Stimulated activated naive CD8-positive, alpha-beta T cell treated with anti-CD3 and anti-CD28 coated beads, Interleukin-15, Interleukin-2, amounts not matched to agents 100 U/mL and 50 U/mL, for 24 hours (primary cell): Measurements from ENCODE around the gene GPR39.

Experiments
- ATAC-seq: fragments of 150-1000 bp; cut with Tn5 transposase; one replicate; pipeline ENCODE4 v1.10.0; 2021
- DNase-seq: peaks from one replicate; pipeline ENCODE4 v3.0.0; 2021

GPR39 gene

GRCh38 chr2:132567682-132568081 is 151.1 kb downstream of the GPR39 start:
- DNase-seq (no peak), ATAC-seq (no peak)

GRCh38 chr2:132568656-132569055 is 152.1 kb downstream of the GPR39 start:
- DNase-seq (no peak), ATAC-seq (no peak)

GRCh38 chr2:132573444-132574007 is 156.9 kb downstream of the GPR39 start:
- DNase-seq (no peak), ATAC-seq (no peak)

- no peak for DNase-seq
- no peak for ATAC-seq
Measured at GRCh38 chr2:132577686-132578085, 161.1 kb downstream of the GPR39 start.

- DNase-seq (no peak), ATAC-seq (no peak)
Measured at GRCh38 chr2:132581591-132581990, 165.0 kb downstream of the GPR39 start.

- DNase-seq (no peak), ATAC-seq (no peak)
Measured at GRCh38 chr2:132581991-132582738, 165.6 kb downstream of the GPR39 start.

- DNase-seq (no peak), ATAC-seq (no peak)
Measured at GRCh38 chr2:132583666-132584360, 167.2 kb downstream of the GPR39 start.

- no peak for DNase-seq
- ATAC-seq: no peak
Measured at GRCh38 chr2:132584976-132585817, 168.6 kb downstream of the GPR39 start.

- DNase-seq (no peak), ATAC-seq (no peak)
Measured at GRCh38 chr2:132586101-132586511, 169.5 kb downstream of the GPR39 start.

- DNase-seq (no peak), ATAC-seq (no peak)
Measured at GRCh38 chr2:132586835-132587234, 170.2 kb downstream of the GPR39 start.

GRCh38 chr2:132588576-132588975 is 172.0 kb downstream of the GPR39 start:
- ATAC-seq (no peak), DNase-seq (no peak)

GRCh38 chr2:132589111-132589830 is 172.7 kb downstream of the GPR39 start:
- no peak for DNase-seq
- ATAC-seq: no peak

- DNase-seq: no peak
- ATAC-seq: no peak
Measured at GRCh38 chr2:132589966-132590365, 173.4 kb downstream of the GPR39 start.

- no peak for DNase-seq
- no peak for ATAC-seq
Measured at GRCh38 chr2:132593171-132593570, 176.6 kb downstream of the GPR39 start.

GRCh38 chr2:132595186-132595585 is 178.6 kb downstream of the GPR39 start:
- no peak for ATAC-seq

GRCh38 chr2:132595693-132596092 is 179.1 kb downstream of the GPR39 start:
- ATAC-seq (no peak), DNase-seq (no peak)

More at GRCh38 chr2:132595186-132595585, 178.6 kb downstream of the GPR39 start:
- no peak for DNase-seq

- ATAC-seq: no peak
- no peak for DNase-seq
Measured at GRCh38 chr2:132597166-132597565, 180.6 kb downstream of the GPR39 start.

GRCh38 chr2:132597831-132598230 is 181.2 kb downstream of the GPR39 start:
- ATAC-seq: no peak
- DNase-seq: no peak

- ATAC-seq: no peak
- no peak for DNase-seq
Measured at GRCh38 chr2:132598536-132598935, 181.9 kb downstream of the GPR39 start.

GRCh38 chr2:132599556-132599955 is 183.0 kb downstream of the GPR39 start:
- DNase-seq (no peak), ATAC-seq (no peak)

- no peak for DNase-seq
- ATAC-seq: no peak
Measured at GRCh38 chr2:132604561-132604960, 188.0 kb downstream of the GPR39 start.
